Measurements from ENCODE around the gene MRPS27. TPM values are rescaled to one million over a fixed set of nuclear protein-coding genes. Genes with fewer than 3 reads are reported as not detected.
A peak's percentile ranks its signal among the peaks of the same experiment; 100 is the strongest.

MRPS27 gene
- polyA plus RNA-seq, 10 donors: 33.9 to 53.6 (median 42.4) TPM

DNA sequence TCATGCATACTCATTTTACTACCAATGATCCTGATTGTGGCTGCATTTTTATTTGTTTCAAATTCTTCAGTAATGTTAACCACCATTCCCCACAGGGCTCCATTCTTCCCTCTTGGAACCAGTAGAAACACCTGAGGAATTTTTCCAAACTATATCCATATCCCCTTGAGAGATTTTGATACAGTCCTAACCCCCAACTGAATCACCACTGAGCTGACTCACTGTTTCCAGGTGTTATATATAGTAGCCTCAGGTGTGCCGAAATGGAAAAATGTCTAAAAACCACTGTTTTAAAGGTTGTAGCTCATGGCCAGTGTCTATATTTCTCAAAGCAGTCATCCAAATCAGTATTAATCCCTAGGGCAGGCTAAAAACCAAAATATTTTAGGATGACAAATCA lies 85.2 kb downstream of the MRPS27 start:
- DNase-seq: no peak

- DNase-seq: peak in 1 of 3 donors; percentile 71
Measured at GRCh38 chr5:72234265-72234700, 85.8 kb downstream of the MRPS27 start.

- DNase-seq: no peak
Measured at GRCh38 chr5:72233835-72234234, 86.2 kb downstream of the MRPS27 start.

DNA sequence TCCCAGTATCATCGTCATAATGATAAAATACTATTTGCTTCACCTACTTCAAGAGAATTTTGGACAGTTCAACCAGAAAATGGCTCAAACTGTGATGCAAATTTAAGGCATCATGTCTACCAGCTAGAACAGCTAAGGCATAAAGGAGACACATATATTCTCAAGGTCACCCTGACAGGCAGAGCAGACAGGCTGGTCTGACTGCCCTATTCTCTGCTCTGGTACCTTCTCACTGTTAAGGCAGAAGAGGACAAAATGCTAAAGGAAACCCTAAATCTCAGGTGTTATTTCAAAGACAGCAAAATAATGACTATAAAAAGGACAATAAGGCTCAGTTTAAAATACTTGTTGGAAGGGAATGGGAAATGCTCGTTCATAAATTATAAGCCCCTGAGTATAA lies 87.2 kb downstream of the MRPS27 start:
- DNase-seq: no peak

GRCh38 chr5:72231991-72232703 lies 87.9 kb downstream of the MRPS27 start:
- no peak for DNase-seq

DNA sequence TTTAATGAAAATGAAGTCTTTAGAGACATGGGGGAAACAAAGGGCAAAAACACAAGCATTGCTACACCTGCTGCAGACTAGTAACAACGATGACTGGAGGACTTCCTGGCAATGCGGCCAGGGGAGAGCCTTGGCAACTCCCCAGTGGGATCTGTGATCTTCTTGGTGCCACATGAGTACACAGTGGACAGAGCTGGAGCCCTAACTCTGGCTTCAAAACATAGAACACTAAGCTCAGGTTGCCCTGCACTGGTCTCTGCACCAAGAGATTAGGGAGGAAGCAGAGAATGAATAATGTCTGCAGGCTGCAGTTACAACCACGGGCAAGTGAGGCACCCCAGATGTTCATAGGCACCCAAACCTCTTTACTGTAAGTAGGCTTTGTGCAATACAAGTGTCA lies 91.1 kb downstream of the MRPS27 start:
- no peak for DNase-seq

- no peak for DNase-seq
Measured at GRCh38 chr5:72226950-72227349, 93.1 kb downstream of the MRPS27 start.

- no peak for DNase-seq
Measured at GRCh38 chr5:72225741-72226140, 94.3 kb downstream of the MRPS27 start.

- peak in 1 of 3 donors; percentile 76 for DNase-seq
Measured at GRCh38 chr5:72224946-72225463, 95.0 kb downstream of the MRPS27 start.

- DNase-seq: no peak
Measured at GRCh38 chr5:72223371-72223770, 96.7 kb downstream of the MRPS27 start.

DNA sequence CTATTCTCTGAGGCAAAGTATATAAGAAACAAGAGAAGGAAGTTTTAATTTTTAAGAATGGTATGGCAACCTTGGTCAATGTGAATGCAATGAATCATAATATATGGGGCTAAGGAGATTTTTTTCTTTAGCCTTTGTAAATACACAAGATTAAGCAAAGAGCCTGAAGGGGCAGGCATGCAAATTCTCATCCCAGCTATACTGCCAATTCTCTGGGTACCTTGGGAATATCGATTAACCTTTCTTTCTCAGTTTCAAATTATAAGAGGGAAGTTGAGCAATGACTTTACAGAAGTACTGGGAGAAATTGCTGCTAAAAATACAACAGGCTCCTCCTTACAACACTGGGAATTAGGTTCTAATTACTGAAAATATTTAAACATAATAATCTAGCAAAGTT lies 97.5 kb downstream of the MRPS27 start:
- no peak for DNase-seq

- peak in 1 of 3 donors; percentile 43 for DNase-seq
Measured at GRCh38 chr5:72221541-72221940, 98.5 kb downstream of the MRPS27 start.

DNA sequence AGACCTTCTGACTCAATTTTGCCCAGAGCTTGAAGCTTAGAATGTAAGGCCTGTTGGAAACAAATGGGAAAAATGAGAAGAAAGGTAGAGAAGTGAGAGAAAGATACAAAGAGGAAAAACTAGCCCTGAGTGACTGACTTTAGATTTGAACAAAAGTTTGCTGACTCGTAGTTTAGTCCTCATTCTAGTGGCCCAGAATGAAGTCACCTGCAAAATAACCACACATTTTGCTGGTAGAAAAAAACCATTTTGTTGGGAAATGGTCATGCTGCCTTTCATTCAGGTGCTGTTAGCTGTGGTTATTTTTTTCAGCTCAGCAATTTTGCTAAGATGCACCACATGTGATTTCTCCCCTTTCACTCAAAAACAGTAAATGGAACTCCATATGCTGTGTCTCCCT lies 98.9 kb downstream of the MRPS27 start:
- DNase-seq: no peak

GRCh38 chr5:72216756-72217155 lies 103.3 kb downstream of the MRPS27 start:
- DNase-seq: no peak

GRCh38 chr5:72214168-72214567 lies 105.9 kb downstream of the MRPS27 start:
- no peak for DNase-seq

DNA sequence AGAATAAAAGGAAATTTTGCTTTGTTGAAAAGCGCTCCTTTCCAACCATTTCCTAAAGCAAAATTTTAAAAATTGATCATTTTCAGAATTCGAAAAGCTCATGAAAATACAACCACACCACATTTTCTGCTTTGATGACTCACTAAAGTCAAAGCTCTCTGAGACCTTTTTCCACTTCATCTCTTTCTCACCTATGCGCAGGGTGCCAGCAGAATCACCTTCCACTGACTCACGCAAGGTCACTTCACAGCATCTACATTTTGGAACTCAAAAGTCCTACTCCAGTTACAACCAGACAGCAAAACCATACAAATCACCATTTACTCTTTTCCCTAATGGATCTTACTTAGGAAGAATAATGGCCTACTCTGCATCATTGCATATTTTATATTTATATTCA lies 106.6 kb downstream of the MRPS27 start:
- no peak for DNase-seq

DNA sequence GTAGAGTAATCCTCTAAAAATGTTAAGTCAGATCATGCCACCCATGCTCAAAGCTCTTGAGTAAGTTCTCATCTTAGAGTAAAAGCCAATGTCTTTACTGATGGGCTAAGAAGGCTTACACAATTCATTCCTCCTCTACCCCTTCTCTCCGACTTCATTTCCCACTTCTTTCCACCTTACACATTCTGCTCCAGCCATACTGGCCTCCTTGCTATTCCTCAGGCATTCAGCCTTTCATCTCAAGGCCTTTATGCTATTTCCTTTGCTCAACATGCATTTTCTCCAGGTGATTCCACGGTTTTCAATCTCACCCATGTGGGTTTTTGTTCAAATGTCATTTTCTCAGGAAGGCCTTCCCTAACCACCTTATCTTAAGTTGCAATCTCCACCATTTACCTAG lies 107.9 kb downstream of the MRPS27 start:
- DNase-seq: no peak

- peak in 2 of 3 donors; percentile 61 to 79 for DNase-seq
Measured at GRCh38 chr5:72210888-72211678, 109.0 kb downstream of the MRPS27 start.

GRCh38 chr5:72209147-72210115 lies 110.6 kb downstream of the MRPS27 start:
- DNase-seq: no peak

DNA sequence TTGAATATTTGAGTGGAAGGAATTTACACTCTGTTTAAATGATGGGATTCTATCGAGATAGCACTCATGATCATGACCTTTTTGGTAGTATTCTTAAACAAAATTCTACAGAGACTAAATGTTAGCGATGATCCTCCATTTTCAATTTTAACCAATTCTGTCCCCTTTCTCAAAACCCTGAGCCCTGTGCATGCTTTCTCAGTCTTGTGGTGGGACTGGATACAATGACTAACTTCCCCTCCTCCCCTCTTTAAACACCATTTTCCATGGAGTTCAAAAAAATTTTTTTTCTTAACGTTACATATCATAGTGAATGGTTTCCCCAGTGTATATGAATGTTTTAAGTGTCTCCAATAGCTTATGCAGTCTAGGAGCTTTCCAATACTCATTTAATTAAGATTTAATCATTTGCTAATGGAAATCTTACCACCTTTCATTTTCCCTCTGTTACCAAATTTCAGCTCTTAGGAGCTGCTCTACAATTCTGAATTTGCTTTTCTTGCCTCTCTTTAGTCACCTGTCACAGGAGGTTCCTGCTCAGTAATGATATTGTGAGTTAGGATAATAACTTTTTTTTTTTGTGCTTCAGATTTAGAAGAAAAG lies 111.6 kb downstream of the MRPS27 start:
- no peak for DNase-seq

- no peak for DNase-seq
Measured at GRCh38 chr5:72206994-72207393, 113.0 kb downstream of the MRPS27 start.
